Lower lobe of right lung (tissue), 2 donors: ENCODE data around the gene FXYD2. TPM values are rescaled to one million over a fixed set of nuclear protein-coding genes. Genes with fewer than 3 reads are reported as not detected.
A peak's percentile ranks its signal among the peaks of the same experiment; 100 is the strongest.

Experiments used
- ATAC-seq, 2 donors: fragments of 200-7000 bp; cut with Tn5 transposase; one replicate each; pipeline ENCODE4 v1.9.1; 2020 to 2022; ENCODE audit warnings: mild to moderate bottlenecking in 2 of 2, moderate library complexity in 2 of 2
- DNase-seq: peaks from one replicate; pipeline ENCODE4 v3.0.0-alpha.2; 2020
- H3K27ac ChIP-seq: fragments of 200-600 bp; one replicate; pipeline ENCODE4 v1.8.0; 2022
- H3K27me3 ChIP-seq: fragments of 200-600 bp; one replicate; pipeline ENCODE4 v1.8.0; 2022; ENCODE audit warnings: low read depth
- H3K36me3 ChIP-seq: fragments of 200-600 bp; one replicate; pipeline ENCODE4 v1.8.0; 2022; ENCODE audit warnings: mild to moderate bottlenecking
- H3K4me1 ChIP-seq: fragments of 200-600 bp; one replicate; pipeline ENCODE4 v1.8.0; 2022
- H3K4me3 ChIP-seq: fragments of 200-600 bp; one replicate; pipeline ENCODE4 v1.8.0; 2022; ENCODE audit warnings: mild to moderate bottlenecking
- H3K9me3 ChIP-seq: fragments of 200-600 bp; one replicate; pipeline ENCODE4 v1.8.0; 2022
- CTCF ChIP-seq: fragments of 200-600 bp; IDR thresholded peaks from one replicate; pipeline ENCODE4 v1.8.0; 2022; ENCODE audit warnings: antibody characterized with exemption, mild to moderate bottlenecking
- intact Hi-C: fragments of 100-400 bp; cut with DNase I; formaldehyde crosslinking; loops from one replicate; pipeline ENCODE4 v1.11.0; 2022
- long read RNA-seq: library from polyadenylated mRNA; unstranded; transcript quantifications from one replicate; pipeline ENCODE4 v2.0.0, GENCODE V29; 2021
- total RNA-seq: library from RNA; stranded (reverse); fragmentation: NEBNext Ultra II Directional; extraction: Animal tissue kit (Norgen Biotek cat#: 25700); gene quantifications from one replicate; pipeline ENCODE4 v1.2.1, GENCODE V29; 2021
- donor health status: DM: no; HTN: yes; CAD: no; lungs with severe emphysema.

FXYD2 gene
- total RNA-seq = 2.8 TPM
- long read RNA-seq, partial matches to known transcripts = 0 of 2 reads
- long read RNA-seq, other reads (novel, unspliced or antisense) = 1 of 2 reads

- DNase-seq (peak; percentile 52), ATAC-seq (peak; percentile 57 to 62)
- Histone ChIP-seq H3K36me3 (no peaks in the 10 kb centered on the region), H3K4me1 (peaks cover 54% of the 10 kb centered on the region), H3K27ac (peak within 1 kb of the TSS; percentile 76), H3K9me3 (no peaks in the 10 kb centered on the region), H3K4me3 (no peak within 1 kb of the TSS), H3K27me3 (peaks cover 3% of the 10 kb centered on the region)
- TF ChIP-seq CTCF = no peak
- intact Hi-C loops = no loop called here
Observed at GRCh38 chr11:117824571-117825537, at the start of gene FXYD2. FXYD2 (minus strand) TSS chr11:117824744; CDS start chr11:117824678, 66 bp downstream.

- TF ChIP-seq CTCF = no peak
- DNase-seq = no peak
- H3K4me3 ChIP-seq = peak overlapping the region; percentile 65
- no peaks in the 10 kb centered on the region for H3K36me3 ChIP-seq
- H3K9me3 ChIP-seq = no peaks in the 10 kb centered on the region
- H3K27me3 ChIP-seq = peaks cover 38% of the 10 kb centered on the region
- peak overlapping the region; percentile 56 for H3K27ac ChIP-seq
- no peak for ATAC-seq
- intact Hi-C loops = no loop called here
- H3K4me1 ChIP-seq = peaks cover 67% of the 10 kb centered on the region
Observed at GRCh38 chr11:117873828-117874125, 49.2 kb upstream of the FXYD2 start.

- no peak overlapping the region for H3K4me3 ChIP-seq
- no peak for TF ChIP-seq CTCF
- DNase-seq = no peak
- no peaks in the 10 kb centered on the region for H3K36me3 ChIP-seq
- H3K27ac ChIP-seq = peak overlapping the region; percentile 56
- no peak for ATAC-seq
- no peaks in the 10 kb centered on the region for H3K9me3 ChIP-seq
- peaks cover 68% of the 10 kb centered on the region for H3K4me1 ChIP-seq
- H3K27me3 ChIP-seq = peaks cover 32% of the 10 kb centered on the region
- intact Hi-C loops = no loop called here
Observed at GRCh38 chr11:117872975-117873827, 48.7 kb upstream of the FXYD2 start.

GRCh38 chr11:117872420-117872961 lies 47.9 kb upstream of the FXYD2 start:
- no peaks in the 10 kb centered on the region for H3K9me3 ChIP-seq
- H3K27ac ChIP-seq = no peak overlapping the region
- TF ChIP-seq CTCF = no peak
- H3K36me3 ChIP-seq = no peaks in the 10 kb centered on the region
- peaks cover 36% of the 10 kb centered on the region for H3K27me3 ChIP-seq
- no peak overlapping the region for H3K4me3 ChIP-seq
- intact Hi-C loops = no loop called here
- H3K4me1 ChIP-seq = peaks cover 68% of the 10 kb centered on the region
- no peak for ATAC-seq
- no peak for DNase-seq

GRCh38 chr11:117871784-117872183 lies 47.2 kb upstream of the FXYD2 start:
- Histone ChIP-seq H3K27me3 (peaks cover 32% of the 10 kb centered on the region), H3K4me1 (peaks cover 64% of the 10 kb centered on the region), H3K4me3 (no peak overlapping the region), H3K27ac (no peak overlapping the region), H3K36me3 (no peaks in the 10 kb centered on the region), H3K9me3 (no peaks in the 10 kb centered on the region)
- intact Hi-C loops = no loop called here
- TF ChIP-seq CTCF = no peak
- ATAC-seq (no peak), DNase-seq (no peak)
